Measurements from ENCODE around the gene ST6GALNAC4.

GRCh38 chr9:127915325-127915752 lies 1.5 kb downstream of the ST6GALNAC4 start:
- no peak for TF ChIP-seq IRF3 (IDR thresholded peaks at IDR 0.05; ENCODE audit: low read depth, low read length)
- no peak for TF ChIP-seq RXRA (IDR thresholded peaks at IDR 0.05; ENCODE audit: borderline replicate concordance, low read depth)
- no peak for TF ChIP-seq CTCF (IDR thresholded peaks at IDR 0.05)
- TF ChIP-seq EP300 (IDR thresholded peaks at IDR 0.05; ENCODE audit: borderline replicate concordance in 1 of 2, low read depth in 1 of 2, low read length in 1 of 2), result no peak
- no peak for TF ChIP-seq EZH2phosphoT487 (IDR thresholded peaks at IDR 0.05; ENCODE audit: borderline replicate concordance, low read depth)
- TF ChIP-seq POLR2AphosphoS5 (IDR thresholded peaks at IDR 0.05; ENCODE audit: low read depth, low read length), result no peak
- TF ChIP-seq YY1 (IDR thresholded peaks at IDR 0.05; ENCODE audit: low read depth), result no peak
